Stimulated activated CD8-positive, alpha-beta memory T cell treated with anti-CD3 and anti-CD28 coated beads, Interleukin-12 subunit alpha, Interleukin-12 subunit beta, amount 100 ng/mL, for 1 hour (primary cell): ENCODE results near the gene IL2RG.
A peak's percentile ranks its signal among the peaks of the same experiment; 100 is the strongest.

ENCODE experiments used
- DNase-seq: peaks from one replicate; pipeline ENCODE4 v3.0.0-alpha.2; 2020; ENCODE audit warnings: low read depth

IL2RG gene

DNA sequence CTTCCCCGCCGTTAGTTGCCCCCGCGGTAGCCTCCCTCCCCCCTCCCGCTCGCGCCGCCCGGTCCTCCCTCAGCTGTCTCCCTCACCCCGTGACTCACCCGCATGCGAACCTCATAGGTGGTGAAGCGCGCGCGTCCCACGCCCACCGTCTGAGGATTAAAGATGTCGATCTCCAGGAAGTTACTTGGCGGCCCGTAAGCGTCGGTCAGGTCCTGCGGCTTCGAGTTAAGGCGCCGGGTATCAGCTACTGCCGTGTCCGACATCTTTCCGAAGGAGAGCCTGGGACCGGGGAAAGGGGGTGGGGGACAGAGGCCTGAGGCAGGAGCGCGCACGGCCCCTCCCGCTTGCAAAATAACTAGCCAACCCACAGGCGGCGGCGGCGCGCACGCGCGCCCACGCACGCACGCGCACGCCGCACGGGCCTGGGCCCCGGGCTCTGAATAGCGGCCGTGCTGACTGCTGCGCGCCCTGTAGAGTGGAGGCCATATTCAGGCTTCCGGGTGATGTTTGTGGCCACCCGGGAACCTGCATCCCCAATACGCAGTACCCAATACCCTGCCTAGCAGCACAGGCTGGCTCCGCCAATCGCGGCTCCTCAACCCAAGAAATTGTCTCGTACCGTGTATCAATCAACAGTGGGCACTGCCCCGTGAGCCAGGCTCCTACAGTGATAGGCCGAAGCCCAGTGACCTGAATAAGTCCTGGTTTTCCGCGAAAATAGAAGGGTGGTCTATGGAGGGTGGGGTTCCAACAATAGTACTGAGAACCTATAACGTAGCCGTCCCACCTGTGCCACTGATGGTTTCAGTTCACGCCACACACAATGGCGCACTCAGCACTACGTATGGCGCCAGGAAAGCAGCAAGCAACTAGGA is 43.1 kb downstream of the IL2RG start, which contains the start of gene SNX12:
Gene SNX12, minus strand, starts transcription at position 291 of the 875 bp plus-strand sequence. Its CDS starts 28 bp downstream, at position 263.
- DNase-seq = peak; percentile 72

DNA sequence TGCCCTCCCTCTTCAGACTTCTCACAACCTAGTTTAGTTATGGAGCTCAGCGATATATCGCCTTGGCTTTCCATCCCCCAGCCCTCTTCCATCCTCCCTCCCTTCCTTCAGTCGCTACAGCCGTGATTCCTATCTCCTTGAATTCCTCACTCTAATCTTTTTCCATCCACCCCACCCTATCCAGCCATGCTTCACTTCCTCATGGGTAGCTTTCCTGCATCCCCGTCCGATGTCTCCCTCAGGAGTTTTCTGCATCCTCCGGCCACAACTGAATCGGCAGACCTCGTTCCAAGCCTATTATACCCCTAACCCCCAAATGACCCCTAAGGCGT is 43.7 kb downstream of the IL2RG start:
- DNase-seq = peak; percentile 1

DNA sequence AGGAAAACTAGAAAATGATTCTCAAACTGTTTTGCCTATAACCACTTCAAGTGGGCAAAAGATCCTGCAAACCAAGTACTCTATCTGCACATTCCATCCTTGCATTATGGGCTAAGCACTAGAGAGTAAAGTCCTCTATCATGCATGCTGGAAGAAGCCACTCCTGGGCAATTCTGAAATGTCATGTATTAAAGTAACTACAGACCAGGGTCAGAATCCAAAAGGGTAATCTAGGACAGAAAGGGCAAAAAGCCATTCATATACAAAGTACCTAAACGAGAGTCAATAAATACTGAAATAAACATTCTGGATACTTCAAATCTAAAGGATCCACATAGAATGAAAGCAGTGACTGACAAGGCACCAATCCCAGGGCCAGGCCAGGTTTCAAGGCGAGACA is 44.3 kb downstream of the IL2RG start:
- no peak for DNase-seq

DNA sequence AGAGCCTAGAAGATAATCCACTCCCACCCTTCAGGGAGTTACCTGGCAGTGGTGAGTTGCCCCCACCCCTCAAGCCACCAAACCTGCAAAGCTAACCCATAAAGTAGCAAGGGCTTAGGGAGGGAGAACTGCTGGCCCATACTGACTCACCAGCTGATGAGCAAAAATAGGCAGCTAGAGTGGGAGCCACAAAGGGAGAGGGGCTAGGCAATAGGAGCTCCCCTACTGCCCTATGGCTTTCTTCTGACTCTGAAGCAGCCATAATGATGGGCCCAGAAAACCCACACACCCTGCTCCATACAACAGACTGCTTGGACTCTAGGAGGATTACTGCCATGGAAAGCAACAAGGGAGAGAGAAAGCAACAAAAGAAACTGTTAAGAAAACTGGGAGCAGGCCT is 51.2 kb downstream of the IL2RG start:
- no peak for DNase-seq

DNA sequence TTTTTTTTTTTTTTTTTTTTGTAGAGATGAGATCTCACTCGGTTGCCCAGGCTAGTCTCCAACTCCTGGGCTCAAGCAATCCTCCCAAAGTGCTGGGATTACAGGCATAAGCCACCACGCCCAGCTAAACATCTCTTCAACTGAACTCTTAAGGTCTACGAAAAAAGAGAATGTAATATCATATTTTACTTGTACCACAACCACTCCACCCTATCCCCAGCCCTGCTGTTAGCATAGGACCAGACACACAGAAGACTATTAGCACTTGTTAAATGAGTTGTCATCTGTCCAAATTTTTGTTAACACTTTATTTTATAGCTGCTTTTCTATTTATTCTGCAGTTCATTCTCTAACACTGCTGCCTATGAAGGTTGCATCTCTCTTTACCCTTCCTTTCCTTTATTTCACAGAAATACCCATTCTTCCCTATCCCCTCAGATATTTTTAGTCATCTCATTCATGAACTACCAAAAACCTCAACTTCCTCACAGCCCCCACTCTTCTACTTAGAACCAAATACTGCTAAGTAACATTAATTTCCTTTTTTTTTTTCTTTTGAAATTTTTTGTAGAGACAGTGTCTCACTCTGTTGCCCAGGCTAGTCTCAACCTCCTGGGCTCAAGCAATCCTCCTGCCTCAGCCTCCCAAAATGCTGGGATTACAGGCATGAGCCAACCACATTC is 53.4 kb downstream of the IL2RG start:
- no peak for DNase-seq
